ENCODE measurements around the gene BCAR1.
"Not testable (repeated sequence)": the region's sequence is repeated elsewhere in the genome, so short reads cannot be mapped to it uniquely, and the experiment has no call there.

Gene BCAR1

GRCh38 chr16:75271441-75272096, 20.1 kb upstream of the BCAR1 start:
- no peak for DNase-seq

DNA sequence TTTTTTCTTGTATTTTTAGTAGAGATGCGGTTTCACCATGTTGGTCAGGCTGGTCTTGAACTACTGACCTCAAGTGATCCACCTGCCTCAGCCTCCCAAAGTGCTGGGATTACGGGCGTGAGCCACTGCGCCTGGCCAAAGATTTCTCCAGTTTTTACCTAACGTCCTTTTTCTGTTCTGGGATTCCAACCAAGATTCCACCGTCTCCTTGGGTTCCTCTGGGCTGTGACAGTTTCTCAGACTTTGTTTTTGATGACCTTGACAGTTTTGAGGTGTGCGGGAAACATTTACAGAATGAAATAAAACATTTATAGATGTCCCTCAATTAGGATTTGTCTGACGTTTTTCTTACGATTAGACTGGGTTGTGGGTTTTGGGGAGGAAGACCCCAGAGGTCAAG, 17.9 kb upstream of the BCAR1 start:
- not testable (repeated sequence) for DNase-seq

DNA sequence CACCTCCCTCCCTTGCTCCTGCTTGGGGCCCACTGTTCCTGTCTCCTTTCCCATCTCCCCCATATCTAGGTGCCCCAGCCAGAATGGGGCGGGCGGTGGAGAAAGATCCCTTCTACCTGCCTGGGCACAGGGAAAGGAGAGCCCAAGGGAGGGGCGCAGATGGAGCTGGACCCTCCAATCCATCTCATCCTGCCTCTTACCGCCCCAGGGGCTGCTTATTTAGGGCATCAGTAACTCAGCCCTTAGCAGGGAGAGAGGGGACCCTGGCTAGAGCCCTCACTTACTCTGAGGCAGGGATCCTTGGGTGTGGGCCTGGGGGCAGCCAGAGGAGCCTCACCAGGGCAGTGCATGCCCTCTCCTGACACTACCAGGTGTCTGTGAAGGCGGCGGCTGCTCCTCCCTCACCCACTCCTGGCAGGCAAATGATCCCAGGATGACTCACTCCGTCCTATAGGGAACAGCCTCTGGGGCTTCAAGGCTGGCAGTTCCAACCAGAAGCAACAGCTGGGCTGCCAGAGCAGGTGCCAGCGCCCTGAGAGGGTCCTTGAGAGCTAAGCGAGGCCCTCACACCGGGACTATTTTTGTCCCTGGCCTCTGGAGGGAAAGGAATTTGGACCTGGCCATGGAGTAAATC, 16.3 kb upstream of the BCAR1 start:
- DNase-seq, result no peak

GRCh38 chr16:75266738-75267630, 15.6 kb upstream of the BCAR1 start:
- DNase-seq, result no peak

DNA sequence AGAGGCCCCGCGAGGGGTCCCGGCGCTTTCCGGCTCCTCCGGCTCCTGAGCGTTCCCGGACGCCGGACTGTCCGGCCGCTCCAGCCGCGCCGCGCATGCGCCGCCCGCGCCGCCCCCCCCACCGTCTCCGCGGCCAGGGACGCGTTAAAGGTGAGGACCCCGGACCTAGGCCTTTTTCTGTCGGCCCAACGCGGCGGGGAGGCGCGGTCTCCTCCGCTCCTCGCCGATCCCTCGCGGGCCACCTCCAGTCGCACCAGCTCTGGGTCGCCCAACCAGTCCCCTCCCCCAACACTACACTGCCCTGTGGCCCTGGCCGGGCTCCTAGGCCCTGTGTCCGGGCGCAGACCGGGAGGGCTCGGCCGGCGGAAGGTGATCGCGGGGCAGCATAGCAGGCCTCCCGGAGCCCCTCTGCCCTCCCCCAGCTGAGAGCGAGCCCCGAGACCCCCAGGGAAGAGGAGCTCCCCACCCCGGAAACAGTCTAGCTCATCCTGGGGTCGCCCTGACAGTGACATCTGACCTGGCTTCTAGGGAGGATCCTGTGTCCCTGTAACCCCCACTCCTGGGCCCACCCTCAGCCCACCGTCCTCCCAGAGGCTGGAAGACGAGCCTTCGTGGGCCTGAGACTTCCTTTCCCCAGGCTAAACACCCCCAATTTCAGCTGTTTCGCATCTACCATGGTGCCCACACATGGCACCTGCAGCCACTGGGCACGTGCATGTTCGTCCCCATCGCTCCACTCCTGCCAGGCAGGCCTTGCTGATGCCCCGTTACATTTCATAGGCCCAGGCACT, 14.7 kb upstream of the BCAR1 start:
- DNase-seq, result no peak

DNA sequence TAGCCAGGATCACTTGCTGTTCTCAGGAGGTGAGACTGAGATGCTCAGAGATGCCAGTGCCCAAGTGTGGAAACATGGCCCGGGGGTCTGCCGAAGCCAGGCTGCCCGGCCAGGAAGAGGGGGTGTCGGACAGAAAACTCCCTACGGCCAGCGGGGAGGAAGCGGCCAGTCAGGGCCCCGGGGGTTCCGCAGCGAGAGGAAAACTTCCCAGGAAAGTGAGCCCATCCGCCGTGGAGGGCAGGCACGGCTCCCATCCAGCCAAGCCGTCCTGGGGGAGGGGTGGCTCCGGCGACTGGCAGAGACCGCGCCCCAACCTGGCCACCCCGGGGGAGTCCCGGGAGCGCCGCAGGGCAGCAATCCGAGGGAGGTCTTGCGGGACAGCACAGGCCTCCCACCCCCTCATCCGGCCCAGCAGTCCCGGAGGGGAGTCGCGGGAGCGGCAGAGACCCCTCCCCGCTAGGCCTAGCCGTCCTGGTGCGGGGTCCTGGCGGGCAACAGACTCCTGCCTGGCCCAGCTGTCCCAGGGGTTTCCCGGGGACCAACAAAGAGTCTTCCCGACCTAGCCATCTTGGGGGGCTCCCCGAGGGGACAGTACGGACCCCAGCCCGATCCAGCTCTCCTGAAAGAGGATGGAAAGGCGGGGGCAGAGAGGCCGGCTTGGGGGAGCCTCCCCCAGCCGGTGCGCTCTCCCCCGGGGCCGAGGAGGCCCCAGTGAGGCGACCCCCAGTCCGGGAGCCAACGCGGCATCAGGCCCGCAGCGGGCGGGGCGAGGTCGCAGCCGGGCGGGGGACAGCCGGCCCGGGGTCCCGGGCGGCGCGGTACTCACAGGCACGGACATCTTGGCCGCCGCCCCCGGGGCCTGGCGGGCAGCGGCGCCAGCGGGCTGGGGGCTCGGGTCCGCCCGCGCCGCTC, 13.8 kb upstream of the BCAR1 start:
- no peak for DNase-seq

GRCh38 chr16:75264457-75264998, 13.1 kb upstream of the BCAR1 start:
- no peak for DNase-seq

- DNase-seq, result no peak
Observed at GRCh38 chr16:75263963-75264445, 12.6 kb upstream of the BCAR1 start.

DNA sequence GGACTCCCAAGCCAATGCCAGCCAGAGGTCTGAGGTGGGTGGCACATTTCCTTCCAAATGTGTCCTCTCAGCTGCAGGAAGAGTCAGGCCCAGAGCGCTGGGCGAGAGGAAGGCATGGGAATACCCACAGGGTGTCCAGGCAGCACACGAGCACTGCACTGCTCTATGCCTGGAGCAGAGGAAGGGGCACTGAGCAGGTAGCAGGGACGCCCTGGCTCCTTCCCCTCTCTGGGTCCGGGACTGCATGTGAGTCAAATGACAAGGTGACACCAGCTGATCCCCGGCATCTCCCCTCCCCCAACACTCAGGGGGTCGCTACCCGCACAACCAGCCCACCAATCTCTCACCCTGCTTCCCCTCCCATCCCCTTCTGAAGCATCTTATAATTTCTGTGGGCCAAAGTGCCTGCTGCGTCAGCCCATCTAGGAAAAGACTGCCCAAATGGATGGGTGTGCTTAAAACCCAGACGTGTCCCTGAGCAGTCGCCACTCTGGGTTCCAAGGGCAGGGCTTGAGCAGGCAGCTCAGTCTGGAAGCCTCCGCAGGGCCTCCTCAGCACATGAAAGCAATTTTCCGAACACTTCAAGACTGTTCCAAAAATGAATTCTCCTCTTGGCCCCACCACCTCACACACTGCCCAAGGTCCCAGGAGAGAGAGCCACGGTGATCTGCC, 12.0 kb upstream of the BCAR1 start:
- DNase-seq, result no peak

DNA sequence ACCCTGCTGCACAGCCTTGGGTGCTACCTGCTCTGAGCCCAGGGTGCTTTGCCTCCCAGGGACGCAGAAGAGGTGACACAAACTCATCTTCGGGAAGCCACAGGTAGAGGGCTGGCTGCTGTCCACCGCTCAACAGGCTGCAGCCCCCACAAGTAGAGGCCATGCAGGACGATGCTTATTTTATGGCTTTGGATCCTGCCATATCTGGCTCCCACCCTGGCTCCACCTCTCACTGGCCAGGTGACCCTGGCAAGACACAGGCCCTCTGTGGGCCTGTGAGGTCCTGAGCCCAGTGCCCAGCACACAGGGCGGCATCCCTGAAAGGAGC, 11.3 kb upstream of the BCAR1 start:
- no peak for DNase-seq

- no peak for DNase-seq
Observed at GRCh38 chr16:75262104-75262799, 10.8 kb upstream of the BCAR1 start.

- no peak for DNase-seq
Observed at GRCh38 chr16:75261590-75262078, 10.2 kb upstream of the BCAR1 start.

DNA sequence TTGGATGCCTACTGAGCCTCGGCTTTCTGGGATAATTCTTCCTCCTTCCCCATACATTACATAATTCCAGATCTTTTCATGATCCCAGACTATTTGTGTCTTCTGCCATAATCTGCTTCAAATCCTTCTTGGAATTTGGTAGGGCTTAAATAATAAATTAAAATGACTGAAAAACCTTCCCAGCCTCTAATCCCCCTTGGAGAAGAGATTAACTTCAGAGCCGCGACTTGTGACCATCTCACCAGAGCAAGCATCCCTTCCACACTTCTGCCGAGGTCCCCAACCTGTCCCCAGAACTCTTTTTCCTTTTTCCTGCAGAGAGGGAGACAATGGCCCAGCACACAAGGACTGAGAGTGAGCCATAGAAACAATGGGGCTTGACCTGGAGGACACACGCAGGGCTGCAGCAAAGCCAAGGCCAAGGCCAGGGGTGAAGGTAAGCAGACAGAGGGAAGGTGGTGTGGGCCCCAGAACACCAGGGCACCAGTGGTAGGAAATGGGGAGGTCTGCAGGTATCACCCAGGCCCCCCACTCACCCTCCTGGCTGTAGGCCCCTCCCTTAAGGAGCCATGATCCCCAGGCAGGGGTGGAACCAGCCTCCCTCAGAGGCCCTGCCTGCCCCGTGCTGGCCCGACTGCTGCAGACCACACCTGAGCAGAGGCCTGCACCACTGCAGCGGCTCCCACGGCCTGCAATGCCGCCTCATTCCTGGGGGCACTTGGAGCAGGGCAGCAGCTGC, 9.6 kb upstream of the BCAR1 start:
- no peak for DNase-seq

DNA sequence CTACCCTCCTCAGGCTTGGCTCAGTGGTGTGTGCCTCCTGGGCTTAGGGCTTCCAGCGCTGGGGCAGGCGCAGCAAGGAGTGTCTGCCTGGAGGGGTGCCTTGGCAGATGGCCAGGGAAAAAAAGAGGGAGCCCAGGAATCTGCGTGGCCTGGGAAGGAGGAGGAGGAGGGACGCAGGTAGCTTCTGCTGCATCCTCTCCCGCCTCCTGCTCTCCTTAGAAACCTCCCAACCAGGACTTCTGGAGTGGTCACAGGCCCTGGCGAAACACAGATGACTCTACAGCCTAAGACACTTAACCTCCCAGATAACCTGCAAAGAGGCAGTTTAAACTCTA, 7.3 kb upstream of the BCAR1 start:
- no peak for DNase-seq

DNA sequence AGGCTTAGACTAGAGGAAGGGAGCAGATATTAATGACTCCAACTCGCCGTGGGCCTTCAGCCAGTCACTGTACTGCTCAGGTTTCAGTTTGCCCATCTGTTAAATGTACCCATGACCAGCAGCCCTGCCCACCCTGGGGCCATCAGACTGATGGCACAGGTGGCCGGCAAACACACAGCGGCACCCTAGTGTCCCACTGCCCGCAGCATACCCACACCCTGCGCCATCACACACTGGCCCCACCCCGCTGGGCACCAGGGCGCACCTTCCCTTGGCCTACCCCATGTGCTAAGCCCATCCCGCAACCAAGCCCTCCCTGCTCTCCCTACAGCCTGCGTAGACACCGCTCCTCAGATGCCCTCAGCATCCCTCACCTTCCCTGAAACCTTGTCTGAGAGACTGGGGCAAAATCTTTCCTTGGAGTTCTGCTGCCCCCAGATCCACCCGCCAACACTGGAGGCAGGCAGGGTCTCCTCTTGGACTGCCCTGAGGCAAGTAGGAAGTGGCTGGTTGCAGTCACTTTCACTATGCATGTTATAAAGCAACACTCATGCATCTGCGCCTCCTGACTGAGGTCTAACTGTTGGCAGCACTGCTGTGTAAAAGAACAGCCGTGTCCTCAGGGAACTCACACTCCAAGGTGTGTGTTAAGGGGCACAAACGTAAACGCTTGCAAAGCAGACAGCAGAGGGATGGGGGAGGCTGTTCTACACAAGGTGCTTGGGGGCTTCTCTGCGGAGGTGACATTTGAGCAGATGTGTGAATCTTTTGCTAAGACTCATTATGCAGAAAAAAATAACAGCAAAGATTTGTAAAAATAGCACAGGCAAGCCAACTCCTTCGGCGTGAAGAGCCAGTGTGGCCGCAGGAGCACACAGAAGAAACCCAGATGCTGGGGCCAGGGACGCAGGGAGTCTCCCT, 6.7 kb upstream of the BCAR1 start:
- DNase-seq, result no peak

GRCh38 chr16:75256696-75257343, 5.4 kb upstream of the BCAR1 start:
- no peak for DNase-seq

- no peak for DNase-seq
Observed at GRCh38 chr16:75256059-75256571, 4.7 kb upstream of the BCAR1 start.

GRCh38 chr16:75254359-75254837, 3.0 kb upstream of the BCAR1 start:
- no peak for DNase-seq
